Measurements from ENCODE around the gene PNPO.
"Not testable (repeated sequence)": the region's sequence is repeated elsewhere in the genome, so short reads cannot be mapped to it uniquely, and the experiment has no call there.

Gene PNPO

GRCh38 chr17:47934856-47935255, 6.5 kb upstream of the PNPO start:
- peaks cover 19% of the 10 kb centered on the region for H3K4me1 Mint-ChIP-seq
- H3K27ac Mint-ChIP-seq = no peak overlapping the region
- no peak overlapping the region for H3K4me3 Mint-ChIP-seq

GRCh38 chr17:47935468-47935867, 5.9 kb upstream of the PNPO start:
- H3K27me3 Mint-ChIP-seq, H3K27ac Mint-ChIP-seq, H3K9me3 Mint-ChIP-seq, H3K36me3 Mint-ChIP-seq, ATAC-seq, H3K4me3 Mint-ChIP-seq: not testable (repeated sequence)
- H3K4me1 Mint-ChIP-seq = peaks cover 25% of the 10 kb centered on the region

More at GRCh38 chr17:47934856-47935255, 6.5 kb upstream of the PNPO start:
- ATAC-seq = no peak
- peaks cover 10% of the 10 kb centered on the region for H3K36me3 Mint-ChIP-seq
- no peaks in the 10 kb centered on the region for H3K27me3 Mint-ChIP-seq
- H3K9me3 Mint-ChIP-seq = no peaks in the 10 kb centered on the region

GRCh38 chr17:47935961-47936360, 5.4 kb upstream of the PNPO start:
- Mint-ChIP-seq H3K4me3 (no peak overlapping the region), H3K36me3 (peaks cover 2% of the 10 kb centered on the region), H3K27ac (no peak overlapping the region)

GRCh38 chr17:47937941-47938340, 3.4 kb upstream of the PNPO start:
- Mint-ChIP-seq H3K4me3 (no peak overlapping the region), H3K27me3 (no peaks in the 10 kb centered on the region), H3K27ac (no peak overlapping the region), H3K9me3 (peaks cover 4% of the 10 kb centered on the region), H3K36me3 (peaks cover 4% of the 10 kb centered on the region), H3K4me1 (peaks cover 43% of the 10 kb centered on the region)
- no peak for ATAC-seq

More at GRCh38 chr17:47935961-47936360, 5.4 kb upstream of the PNPO start:
- Mint-ChIP-seq H3K27me3 (no peaks in the 10 kb centered on the region), H3K4me1 (peaks cover 30% of the 10 kb centered on the region), H3K9me3 (peaks cover 2% of the 10 kb centered on the region)
- no peak for ATAC-seq

- no peak for ATAC-seq
- Mint-ChIP-seq H3K27me3 (no peaks in the 10 kb centered on the region), H3K27ac (peak overlapping the region; percentile 88), H3K4me1 (peaks cover 56% of the 10 kb centered on the region), H3K9me3 (peaks cover 4% of the 10 kb centered on the region), H3K4me3 (peak overlapping the region; percentile 86), H3K36me3 (peaks cover 16% of the 10 kb centered on the region)
Measured at GRCh38 chr17:47942096-47942510, 732 bp downstream of the PNPO start.

- Mint-ChIP-seq H3K36me3 (peaks cover 16% of the 10 kb centered on the region), H3K9me3 (peaks cover 4% of the 10 kb centered on the region), H3K27me3 (no peaks in the 10 kb centered on the region), H3K4me3 (peak overlapping the region; percentile 86), H3K27ac (peak overlapping the region; percentile 88), H3K4me1 (peaks cover 55% of the 10 kb centered on the region)
- ATAC-seq = no peak
Measured at GRCh38 chr17:47942568-47942967, 1.2 kb downstream of the PNPO start.

- Mint-ChIP-seq H3K4me1 (peaks cover 62% of the 10 kb centered on the region), H3K27ac (peak overlapping the region; percentile 2), H3K36me3 (peaks cover 25% of the 10 kb centered on the region), H3K4me3 (no peak overlapping the region), H3K9me3 (peaks cover 4% of the 10 kb centered on the region), H3K27me3 (no peaks in the 10 kb centered on the region)
- ATAC-seq = no peak
Measured at GRCh38 chr17:47945080-47945479, 3.7 kb downstream of the PNPO start.

GRCh38 chr17:47945529-47946508, 4.4 kb downstream of the PNPO start:
- no peak overlapping the region for H3K4me3 Mint-ChIP-seq
- H3K9me3 Mint-ChIP-seq = peaks cover 4% of the 10 kb centered on the region
- peaks cover 24% of the 10 kb centered on the region for H3K36me3 Mint-ChIP-seq
- H3K4me1 Mint-ChIP-seq = peaks cover 56% of the 10 kb centered on the region
- peak overlapping the region; percentile 2 for H3K27ac Mint-ChIP-seq
- no peak for ATAC-seq
- H3K27me3 Mint-ChIP-seq = no peaks in the 10 kb centered on the region

- ATAC-seq = no peak
- Mint-ChIP-seq H3K4me1 (peaks cover 50% of the 10 kb centered on the region), H3K36me3 (peaks cover 20% of the 10 kb centered on the region), H3K27me3 (no peaks in the 10 kb centered on the region), H3K27ac (no peak overlapping the region), H3K9me3 (no peaks in the 10 kb centered on the region), H3K4me3 (no peak overlapping the region)
Measured at GRCh38 chr17:47946516-47946915, 5.1 kb downstream of the PNPO start.

GRCh38 chr17:47946929-47947397, 5.6 kb downstream of the PNPO start:
- H3K4me3 Mint-ChIP-seq = no peak overlapping the region

GRCh38 chr17:47948706-47949196, 7.4 kb downstream of the PNPO start:
- H3K4me1 Mint-ChIP-seq = peaks cover 37% of the 10 kb centered on the region
- H3K27me3 Mint-ChIP-seq = no peaks in the 10 kb centered on the region
- no peaks in the 10 kb centered on the region for H3K9me3 Mint-ChIP-seq
- no peak for ATAC-seq
- no peak overlapping the region for H3K27ac Mint-ChIP-seq
- H3K4me3 Mint-ChIP-seq = no peak overlapping the region
- peaks cover 35% of the 10 kb centered on the region for H3K36me3 Mint-ChIP-seq

More at GRCh38 chr17:47946929-47947397, 5.6 kb downstream of the PNPO start:
- no peaks in the 10 kb centered on the region for H3K9me3 Mint-ChIP-seq
- no peaks in the 10 kb centered on the region for H3K27me3 Mint-ChIP-seq
- H3K4me1 Mint-ChIP-seq = peaks cover 47% of the 10 kb centered on the region
- ATAC-seq = peak; percentile 82
- H3K36me3 Mint-ChIP-seq = peaks cover 20% of the 10 kb centered on the region
- no peak overlapping the region for H3K27ac Mint-ChIP-seq

GRCh38 chr17:47949197-47949759, 7.9 kb downstream of the PNPO start:
- H3K27me3 Mint-ChIP-seq = no peaks in the 10 kb centered on the region
- H3K9me3 Mint-ChIP-seq = no peaks in the 10 kb centered on the region
- H3K4me1 Mint-ChIP-seq = peaks cover 34% of the 10 kb centered on the region
- peak overlapping the region; percentile 55 for H3K27ac Mint-ChIP-seq
- ATAC-seq = peak; percentile 85
- H3K4me3 Mint-ChIP-seq = peak overlapping the region; percentile 60
- H3K36me3 Mint-ChIP-seq = peaks cover 36% of the 10 kb centered on the region

- peak overlapping the region; percentile 55 for H3K27ac Mint-ChIP-seq
- H3K9me3 Mint-ChIP-seq = no peaks in the 10 kb centered on the region
- no peaks in the 10 kb centered on the region for H3K27me3 Mint-ChIP-seq
- no peak overlapping the region for H3K4me3 Mint-ChIP-seq
- peaks cover 27% of the 10 kb centered on the region for H3K4me1 Mint-ChIP-seq
- H3K36me3 Mint-ChIP-seq = peaks cover 36% of the 10 kb centered on the region
- peak; percentile 24 for ATAC-seq
Measured at GRCh38 chr17:47949946-47950345, 8.6 kb downstream of the PNPO start.

GRCh38 chr17:47950448-47950847, 9.1 kb downstream of the PNPO start:
- peaks cover 22% of the 10 kb centered on the region for H3K4me1 Mint-ChIP-seq
- H3K27me3 Mint-ChIP-seq = no peaks in the 10 kb centered on the region
- no peak for ATAC-seq
- H3K36me3 Mint-ChIP-seq = peaks cover 31% of the 10 kb centered on the region
- no peaks in the 10 kb centered on the region for H3K9me3 Mint-ChIP-seq
- H3K27ac Mint-ChIP-seq = no peak overlapping the region
- no peak overlapping the region for H3K4me3 Mint-ChIP-seq

GRCh38 chr17:47952171-47953021, 11.0 kb downstream of the PNPO start:
- peaks cover 18% of the 10 kb centered on the region for H3K4me1 Mint-ChIP-seq
- no peak overlapping the region for H3K27ac Mint-ChIP-seq
- ATAC-seq = no peak

More at GRCh38 chr17:47952171-47953021, 11.0 kb downstream of the PNPO start:
- Mint-ChIP-seq H3K27me3 (no peaks in the 10 kb centered on the region), H3K4me3 (no peak overlapping the region), H3K36me3 (peaks cover 28% of the 10 kb centered on the region), H3K9me3 (no peaks in the 10 kb centered on the region)
